SU-DHL-6 (cell line): ENCODE measurements around the gene KDM4B.

Source experiments
- H2AFZ ChIP-seq: fragments of 200-600 bp; sonication (generic); 2 replicates; pipeline ENCODE4 v1.6.1; 2014; ENCODE audit warnings: low read depth, mild to moderate bottlenecking, moderate library complexity, mixed read lengths, antibody characterized with exemption, low read length; ENCODE audit not compliant: severe bottlenecking
- H3F3A ChIP-seq: fragments of 200-600 bp; shearing (Covaris generic); 2 replicates; pipeline ENCODE4 v1.6.0; 2016; ENCODE audit warnings: antibody characterized with exemption, mild to moderate bottlenecking; ENCODE audit not compliant: insufficient read depth
- H3K27ac ChIP-seq: fragments of 200-600 bp; sonication (generic); 2 replicates; pipeline ENCODE4 v1.5.1; 2016; ENCODE audit warnings: low read depth, mild to moderate bottlenecking, low read length, moderate library complexity, mixed read lengths
- H3K27me3 ChIP-seq: fragments of 200-600 bp; sonication (generic), shearing (Covaris generic); 2 replicates; pipeline ENCODE4 v1.6.0; 2014; ENCODE audit warnings: mild to moderate bottlenecking, low read length
- H3K36me3 ChIP-seq: fragments of 200-600 bp; sonication (generic); 2 replicates; pipeline ENCODE4 v1.6.1; 2014; ENCODE audit warnings: mild to moderate bottlenecking, low read length, mixed read lengths
- H3K4me2 ChIP-seq: fragments of 300-600, 200-600 bp; shearing (Covaris generic), sonication (generic); 2 replicates; pipeline ENCODE4 v1.6.0; 2014; ENCODE audit warnings: low read length, low read depth, mild to moderate bottlenecking; ENCODE audit not compliant: poor library complexity, severe bottlenecking
- H3K4me3 ChIP-seq: fragments of 200-600 bp; sonication (generic); 2 replicates; pipeline ENCODE4 v1.5.1; 2014; ENCODE audit warnings: antibody characterized with exemption, low read length, mild to moderate bottlenecking, mixed read lengths; ENCODE audit not compliant: insufficient read depth, poor library complexity, severe bottlenecking
- H3K79me2 ChIP-seq: fragments of 200-600 bp; sonication (generic); 2 replicates; pipeline ENCODE4 v1.6.1; 2014; ENCODE audit warnings: mild to moderate bottlenecking, low read length, moderate library complexity; ENCODE audit not compliant: insufficient read depth
- H3K9ac ChIP-seq: fragments of 200-600 bp; sonication (generic); 2 replicates; pipeline ENCODE4 v1.7.0; 2014; ENCODE audit warnings: mild to moderate bottlenecking, low read length
- H3K9me2 ChIP-seq: fragments of 200-600 bp; sonication (generic); replicated peaks from 2 replicates; pipeline ENCODE4 v1.6.1; 2014; ENCODE audit warnings: low read length; ENCODE audit not compliant: insufficient read depth
- H3K9me3 ChIP-seq: fragments of 200-600 bp; sonication (generic); 2 replicates; pipeline ENCODE4 v1.6.1; 2014; ENCODE audit warnings: low read length, mixed read lengths; ENCODE audit not compliant: insufficient read depth
- H4K20me1 ChIP-seq: fragments of 200-600 bp; sonication (generic); 2 replicates; pipeline ENCODE4 v1.6.1; 2014; ENCODE audit warnings: low read depth, mild to moderate bottlenecking, antibody characterized with exemption, low read length, moderate library complexity, mixed read lengths
- EZH2phosphoT487 ChIP-seq: fragments of 200-600 bp; sonication (generic), shearing (Covaris generic); conservative IDR thresholded peaks from 2 replicates; pipeline ENCODE4 v1.6.1; 2018; ENCODE audit warnings: mild to moderate bottlenecking, antibody characterized with exemption, low read length, moderate library complexity, mixed read lengths
- TF ChIP-seq, protein P1 (sequence below): fragments of 200-600 bp; sonication (generic); IDR thresholded peaks from one replicate; pipeline ENCODE4 v1.5.1; 2017; ENCODE audit warnings: antibody characterized with exemption, mild to moderate bottlenecking, low read length, moderate library complexity; ENCODE audit not compliant: insufficient read depth, poor library complexity, severe bottlenecking

KDM4B gene

DNA sequence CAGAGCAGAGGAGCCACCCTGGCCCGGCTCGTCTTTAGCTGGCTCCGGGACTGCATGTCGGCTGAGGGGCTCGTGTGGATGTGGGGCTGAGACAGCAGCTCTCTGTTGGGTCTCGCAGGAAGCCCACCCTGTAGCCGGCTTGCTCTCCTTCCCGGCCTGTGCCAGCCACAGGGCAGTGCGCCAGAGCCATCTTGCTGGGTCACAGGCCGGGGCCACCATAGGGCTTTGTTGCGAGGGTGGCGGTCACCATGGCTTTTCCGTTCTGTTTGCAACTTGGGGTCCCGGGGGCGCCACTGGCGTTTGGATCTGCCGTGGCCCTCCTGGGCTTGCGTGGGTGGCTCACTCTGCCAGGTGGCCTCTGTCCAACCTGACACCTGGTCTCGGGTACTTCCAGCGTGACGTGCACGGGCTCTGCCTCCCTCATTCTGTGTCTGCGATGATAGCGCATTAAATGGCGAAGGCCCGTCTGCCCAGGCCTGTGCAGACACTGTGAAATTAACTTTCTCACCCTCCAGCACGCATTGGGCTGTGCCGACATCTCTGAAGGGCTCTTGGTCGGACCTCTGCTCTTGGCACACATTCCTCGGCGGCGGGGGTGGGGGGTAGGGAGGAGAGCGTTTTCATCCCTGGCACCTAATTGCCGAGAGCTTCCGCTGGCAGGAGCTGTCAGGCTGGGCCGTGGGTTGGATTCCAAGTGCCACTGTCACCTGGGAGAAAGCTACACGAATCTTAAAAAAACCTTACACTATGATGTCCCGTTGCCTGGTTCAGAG, 95.1 kb downstream of the KDM4B start:
- no peaks in the 10 kb centered on the region for H3K36me3 ChIP-seq

DNA sequence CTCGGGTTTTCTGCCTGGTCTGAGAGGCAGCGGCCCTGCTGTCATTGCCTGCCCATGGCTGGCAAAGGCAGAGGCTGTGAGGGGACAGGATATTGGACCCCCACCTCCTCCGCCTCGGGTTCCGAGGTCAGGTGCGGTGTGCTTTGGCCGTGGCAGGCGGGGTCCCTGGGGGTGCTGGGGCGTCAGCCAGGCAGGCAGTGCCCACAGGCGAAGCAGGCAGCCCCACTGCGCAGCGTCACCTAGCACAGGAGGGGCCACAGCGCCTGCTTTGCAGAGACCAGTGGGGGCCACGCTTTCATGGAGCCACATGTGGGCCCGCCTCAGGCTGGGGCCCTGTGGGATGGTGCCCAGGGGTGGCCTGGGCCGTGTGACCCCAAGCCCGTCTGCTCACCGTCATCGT, 96.0 kb downstream of the KDM4B start:
- Histone ChIP-seq H2AFZ (no peak overlapping the region), H3K36me3 (no peaks in the 10 kb centered on the region), H3K4me2 (no peak overlapping the region), H3K9me2 (no peaks in the 10 kb centered on the region), H3K27ac (no peak overlapping the region), H3K4me3 (no peak overlapping the region), H3K9ac (no peak overlapping the region), H3F3A (no peaks in the 10 kb centered on the region), H3K79me2 (no peaks in the 10 kb centered on the region), H3K27me3 (no peaks in the 10 kb centered on the region), H3K9me3 (no peaks in the 10 kb centered on the region), H4K20me1 (no peaks in the 10 kb centered on the region)
- TF ChIP-seq EZH2phosphoT487, result no peak
- TF ChIP-seq, protein P1, sequence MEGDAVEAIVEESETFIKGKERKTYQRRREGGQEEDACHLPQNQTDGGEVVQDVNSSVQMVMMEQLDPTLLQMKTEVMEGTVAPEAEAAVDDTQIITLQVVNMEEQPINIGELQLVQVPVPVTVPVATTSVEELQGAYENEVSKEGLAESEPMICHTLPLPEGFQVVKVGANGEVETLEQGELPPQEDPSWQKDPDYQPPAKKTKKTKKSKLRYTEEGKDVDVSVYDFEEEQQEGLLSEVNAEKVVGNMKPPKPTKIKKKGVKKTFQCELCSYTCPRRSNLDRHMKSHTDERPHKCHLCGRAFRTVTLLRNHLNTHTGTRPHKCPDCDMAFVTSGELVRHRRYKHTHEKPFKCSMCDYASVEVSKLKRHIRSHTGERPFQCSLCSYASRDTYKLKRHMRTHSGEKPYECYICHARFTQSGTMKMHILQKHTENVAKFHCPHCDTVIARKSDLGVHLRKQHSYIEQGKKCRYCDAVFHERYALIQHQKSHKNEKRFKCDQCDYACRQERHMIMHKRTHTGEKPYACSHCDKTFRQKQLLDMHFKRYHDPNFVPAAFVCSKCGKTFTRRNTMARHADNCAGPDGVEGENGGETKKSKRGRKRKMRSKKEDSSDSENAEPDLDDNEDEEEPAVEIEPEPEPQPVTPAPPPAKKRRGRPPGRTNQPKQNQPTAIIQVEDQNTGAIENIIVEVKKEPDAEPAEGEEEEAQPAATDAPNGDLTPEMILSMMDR, result no peak

More for the DNA sequence above, 95.1 kb downstream of the KDM4B start:
- Histone ChIP-seq H3K9ac (no peak overlapping the region), H3K4me2 (no peak overlapping the region), H3K79me2 (no peaks in the 10 kb centered on the region), H3K4me3 (no peak overlapping the region), H3K27me3 (no peaks in the 10 kb centered on the region), H2AFZ (no peak overlapping the region), H3K9me3 (no peaks in the 10 kb centered on the region), H4K20me1 (no peaks in the 10 kb centered on the region), H3F3A (no peaks in the 10 kb centered on the region), H3K9me2 (no peaks in the 10 kb centered on the region), H3K27ac (no peak overlapping the region)
- TF ChIP-seq, protein P1, result no peak
- no peak for TF ChIP-seq EZH2phosphoT487

DNA sequence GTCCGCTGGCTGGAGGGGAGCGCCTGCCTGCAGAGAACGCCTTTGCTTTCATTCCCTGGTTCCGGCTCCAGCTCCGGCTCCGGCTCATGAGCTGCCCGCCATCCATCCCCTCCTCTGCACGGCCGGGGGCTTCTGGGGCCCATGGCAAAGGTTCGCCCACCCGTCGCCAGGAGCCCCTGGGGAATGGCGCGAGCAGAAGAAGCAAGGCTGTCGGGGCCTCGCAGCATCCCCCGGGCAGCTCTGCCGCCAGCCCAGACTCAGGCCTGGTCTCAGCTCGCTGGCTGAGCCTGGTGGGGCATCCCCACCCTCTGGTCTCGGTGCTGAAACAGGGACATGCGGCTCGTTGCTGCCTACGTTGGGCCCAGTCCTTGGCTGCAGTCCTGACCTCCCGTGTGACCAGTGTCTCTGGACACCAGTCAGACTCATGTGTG, 96.8 kb downstream of the KDM4B start:
- no peak overlapping the region for H3K27ac ChIP-seq
- H3K27me3 ChIP-seq, result no peaks in the 10 kb centered on the region
- no peak overlapping the region for H2AFZ ChIP-seq
- no peaks in the 10 kb centered on the region for H3K79me2 ChIP-seq
- no peak overlapping the region for H3K4me3 ChIP-seq
- H3K4me2 ChIP-seq, result no peak overlapping the region
- no peaks in the 10 kb centered on the region for H3K9me3 ChIP-seq
- TF ChIP-seq EZH2phosphoT487, result no peak
- TF ChIP-seq, protein P1, result no peak
- H3K9me2 ChIP-seq, result no peaks in the 10 kb centered on the region
- H3K9ac ChIP-seq, result no peak overlapping the region
- no peaks in the 10 kb centered on the region for H4K20me1 ChIP-seq
- no peaks in the 10 kb centered on the region for H3K36me3 ChIP-seq
- H3F3A ChIP-seq, result no peaks in the 10 kb centered on the region
